IMR-90 (cell line): ENCODE measurements around the gene TBXAS1. TPM values are rescaled to one million over a fixed set of nuclear protein-coding genes. Genes with fewer than 3 reads are reported as not detected.

Source experiments
- ATAC-seq: fragments of 200-7000 bp; cut with Tn5 transposase; 2 replicates; pipeline ENCODE4 v1.9.1; 2020; ENCODE audit warnings: low read depth, mild to moderate bottlenecking, moderate library complexity
- BruUV-seq: library from RNA; stranded (reverse); fragments of 400-500 nt; replicated peaks from 2 replicates; lab custom pipeline; 2021; lab: Mats Ljungman, UMichigan
- CTCF ChIA-PET: fragments of 300-600 bp; formaldehyde crosslinking; extraction: SDS; loops from one replicate; lab custom pipeline; 2021; ENCODE audit warnings: antibody characterized with exemption; lab: Yijun Ruan, JAX
- POLR2A ChIA-PET: fragments of 300-600 bp; sonication (Branson Sonifier 250); formaldehyde crosslinking; loops from one replicate; lab custom pipeline; 2022; ENCODE audit warnings: antibody characterized with exemption; ENCODE audit not compliant: unreplicated experiment; lab: Charles Lee
- DNase-seq: peaks from one replicate; pipeline ENCODE4 v3.0.0; 2013
- H2AFZ ChIP-seq: replicated peaks from 2 replicates; pipeline ENCODE3; 2013; ENCODE audit warnings: low read length, mild to moderate bottlenecking; ENCODE audit not compliant: poor library complexity
- H2AK5ac ChIP-seq: 2 replicates; pipeline ENCODE4 v1.6.1; 2013; ENCODE audit warnings: low read depth, low read length, inconsistent platforms
- H2AK9ac ChIP-seq: replicated peaks from 2 replicates; pipeline ENCODE3; 2013; ENCODE audit warnings: mild to moderate bottlenecking, low read depth, low read length, moderate library complexity; ENCODE audit not compliant: poor library complexity
- H2BK120ac ChIP-seq: 2 replicates; pipeline ENCODE4 v1.6.1; 2013; ENCODE audit warnings: low read depth, low read length, inconsistent platforms
- H2BK15ac ChIP-seq: 3 replicates; pipeline ENCODE4 v1.6.1; 2013; ENCODE audit warnings: low read depth, low read length, inconsistent platforms
- H2BK20ac ChIP-seq: 2 replicates; pipeline ENCODE4 v1.6.1; 2013; ENCODE audit warnings: low read depth, mild to moderate bottlenecking, inconsistent platforms, low read length, moderate library complexity
- H2BK5ac ChIP-seq: 2 replicates; pipeline ENCODE4 v1.6.1; 2013; ENCODE audit warnings: mild to moderate bottlenecking, low read depth, low read length, inconsistent platforms; ENCODE audit not compliant: poor library complexity, severe bottlenecking
- H3K14ac ChIP-seq: replicated peaks from 2 replicates; pipeline ENCODE4 v1.6.1; 2013; ENCODE audit warnings: low read depth, low read length, inconsistent platforms
- H3K18ac ChIP-seq: 2 replicates; pipeline ENCODE4 v1.6.1; 2013; ENCODE audit warnings: low read depth, low read length, control low read depth
- H3K23ac ChIP-seq: 2 replicates; pipeline ENCODE4 v1.6.1; 2013; ENCODE audit warnings: low read depth, low read length, inconsistent platforms
- H3K27ac ChIP-seq: 2 replicates; pipeline ENCODE4 v1.5.1; 2013; ENCODE audit warnings: mild to moderate bottlenecking, control low read depth, low read length; ENCODE audit not compliant: insufficient read depth
- H3K27me3 ChIP-seq: 2 replicates; pipeline ENCODE4 v1.6.1; 2013; ENCODE audit warnings: low read length; ENCODE audit not compliant: control insufficient read depth, insufficient read depth
- H3K36me3 ChIP-seq: 2 replicates; pipeline ENCODE4 v1.6.1; 2013; ENCODE audit warnings: low read length, mixed read lengths; ENCODE audit not compliant: control insufficient read depth, insufficient read depth
- H3K4ac ChIP-seq: 2 replicates; pipeline ENCODE4 v1.6.1; 2013; ENCODE audit warnings: low read depth, low read length, inconsistent platforms
- H3K4me1 ChIP-seq: 2 replicates; pipeline ENCODE4 v1.6.1; 2013; ENCODE audit warnings: low read length, mixed read lengths; ENCODE audit not compliant: control insufficient read depth, insufficient read depth
- H3K4me2 ChIP-seq: 2 replicates; pipeline ENCODE4 v1.6.1; 2013; ENCODE audit warnings: low read depth, mild to moderate bottlenecking, control low read depth, low read length, moderate library complexity
- H3K4me3 ChIP-seq: 2 replicates; pipeline ENCODE4 v1.5.1; 2013; ENCODE audit warnings: low read depth, mild to moderate bottlenecking, control low read depth, low read length, moderate library complexity; ENCODE audit not compliant: insufficient read depth
- H3K56ac ChIP-seq: 2 replicates; pipeline ENCODE4 v1.6.1; 2013; ENCODE audit warnings: low read length, inconsistent platforms; ENCODE audit not compliant: insufficient read depth; ENCODE audit errors: extremely low read depth
- H3K79me1 ChIP-seq, 2 experiments: 2 replicates each; pipeline ENCODE4 v1.6.1; 2013; ENCODE audit warnings: low read length in 2 of 2, inconsistent platforms in 1 of 2, low read depth in 1 of 2
- H3K9ac ChIP-seq: 2 replicates; pipeline ENCODE4 v1.6.1; 2013; ENCODE audit warnings: low read depth, low read length, control low read depth
- H3K9me1 ChIP-seq: 2 replicates; pipeline ENCODE4 v1.6.1; 2013; ENCODE audit warnings: low read length, inconsistent platforms; ENCODE audit not compliant: insufficient read depth
- H3K9me3 ChIP-seq: 2 replicates; pipeline ENCODE4 v1.6.1; 2013; ENCODE audit warnings: low read length; ENCODE audit not compliant: control insufficient read depth, insufficient read depth
- H4K20me1 ChIP-seq: 2 replicates; pipeline ENCODE4 v1.6.1; 2013; ENCODE audit warnings: low read length, inconsistent platforms; ENCODE audit not compliant: insufficient read depth
- H4K5ac ChIP-seq: 2 replicates; pipeline ENCODE4 v1.6.1; 2013; ENCODE audit warnings: mild to moderate bottlenecking, low read depth, low read length, control low read depth
- H4K8ac ChIP-seq, 2 experiments: 2 replicates each; pipeline ENCODE4 v1.6.1; 2013; ENCODE audit warnings: low read depth in 2 of 2, low read length in 2 of 2, control low read depth in 1 of 2, inconsistent platforms in 1 of 2
- H4K91ac ChIP-seq: 2 replicates; pipeline ENCODE4 v1.6.1; 2013; ENCODE audit warnings: low read depth, low read length, inconsistent platforms; ENCODE audit not compliant: insufficient read depth
- BHLHE40 ChIP-seq: fragments of 150-350 bp; IDR thresholded peaks from 2 replicates; pipeline ENCODE4 v1.6.1; 2016; ENCODE audit warnings: mild to moderate bottlenecking, low read depth, low read length
- CHD1 ChIP-seq: IDR thresholded peaks from 2 replicates; pipeline ENCODE4 v1.6.1; 2012; ENCODE audit warnings: low read depth, low read length, improper control_type of control experiment
- CTCF ChIP-seq: conservative IDR thresholded peaks from 2 replicates; pipeline ENCODE4 v1.5.1; 2012; ENCODE audit warnings: mild to moderate bottlenecking, low read depth, low read length, improper control_type of control experiment
- MAFK ChIP-seq: IDR thresholded peaks from 2 replicates; pipeline ENCODE4 v1.6.1; 2012; ENCODE audit warnings: low read depth, low read length, improper control_type of control experiment
- MAZ ChIP-seq: IDR thresholded peaks from 2 replicates; pipeline ENCODE4 v1.6.1; 2012; ENCODE audit warnings: low read depth, mild to moderate bottlenecking, low read length, improper control_type of control experiment, moderate library complexity, borderline replicate concordance
- MXI1 ChIP-seq: IDR thresholded peaks from 2 replicates; pipeline ENCODE4 v1.6.1; 2012; ENCODE audit warnings: low read depth, mild to moderate bottlenecking, low read length, moderate library complexity, borderline replicate concordance
- NFE2L2 ChIP-seq: fragments of 150-350 bp; IDR thresholded peaks from 2 replicates; pipeline ENCODE4 v1.6.1; 2016; ENCODE audit warnings: low read depth, mild to moderate bottlenecking, low read length
- POLR2A ChIP-seq: IDR thresholded peaks from 2 replicates; pipeline ENCODE4 v1.6.1; 2012; ENCODE audit warnings: mild to moderate bottlenecking, low read depth, low read length
- RAD21 ChIP-seq: IDR thresholded peaks from 2 replicates; pipeline ENCODE4 v1.6.1; 2012; ENCODE audit warnings: low read length, improper control_type of control experiment
- SMC3 ChIP-seq: fragments of 150-350 bp; IDR thresholded peaks from 2 replicates; pipeline ENCODE4 v1.6.1; 2016; ENCODE audit warnings: low read depth, mild to moderate bottlenecking, antibody characterized with exemption, low read length, moderate library complexity
- USF2 ChIP-seq: fragments of 150-350 bp; IDR thresholded peaks from 2 replicates; pipeline ENCODE4 v1.6.1; 2017; ENCODE audit warnings: mild to moderate bottlenecking, antibody characterized with exemption, low read length, low read depth
- WGBS, 2 experiments: methylation state at CpG; one replicate each; pipeline versions ENCODE4 v1.1.5 to v1.1.7; 2013; ENCODE audit warnings: missing lambda C conversion rate in 2 of 2; ENCODE audit not compliant: insufficient read length in 1 of 2; ENCODE audit errors: extremely low coverage in 2 of 2; 5-methylcytosine and 5-hydroxymethylcytosine counted together
- dilution Hi-C: fragments of 300-500 bp; cut with HindIII; formaldehyde crosslinking; loops from one replicate; pipeline ENCODE4 v1.14.3; 2018; ENCODE audit warnings: low sequenced_read_pairs; ENCODE audit not compliant: unreplicated experiment
- in situ Hi-C: fragments of 300-500 bp; cut with MboI; formaldehyde crosslinking; loops from 3 replicates; pipeline ENCODE4 v1.14.3; 2019; ENCODE audit warnings: low sequenced_read_pairs, inconsistent platforms, mixed read lengths
- intact Hi-C: fragments of 100-400 bp; cut with micrococcal nuclease; formaldehyde crosslinking; loops from 2 replicates; pipeline ENCODE4 v1.10.0; 2022
- polyA plus RNA-seq, 3 experiments: library from polyadenylated mRNA; depleted of rRNA; stranded (reverse); fragments of >200 nt; gene quantifications; 2 replicates each; pipeline ENCODE4 v1.2.3, GENCODE V29; 2012; ENCODE audit warnings: low replicate concordance in 1 of 3
- total RNA-seq: library from RNA; depleted of rRNA; stranded (reverse); fragments of >200 nt; gene quantifications from 2 replicates; pipeline ENCODE4 v1.2.3, GENCODE V29; 2012

The TBXAS1 gene
- total and polyA plus RNA-seq, 2 of the 4 experiments (the other 2 are of a cell fraction) = 5.9 to 10.8 TPM

- Histone ChIP-seq H2AK9ac (no peak overlapping the region), H3K56ac (no peak overlapping the region), H2BK20ac (no peak overlapping the region), H4K5ac (no peak overlapping the region), H3K4me2 (no peak overlapping the region), H3K4me1 (peaks cover 8% of the 10 kb centered on the region), H2BK5ac (no peak overlapping the region), H4K91ac (no peak overlapping the region), H3K9me1 (no peaks in the 10 kb centered on the region), H3K23ac (no peak overlapping the region), H2BK15ac (no peak overlapping the region), H2AFZ (no peak overlapping the region), H4K20me1 (no peaks in the 10 kb centered on the region), H3K27ac (no peak overlapping the region), H3K79me1 (0 out of 4 replicates have a peak, but pooled peaks cover 0 to 7% of the 10 kb centered on the region in 2 experiments), H3K9ac (no peak overlapping the region), H3K27me3 (no peaks in the 10 kb centered on the region), H2BK120ac (no peak overlapping the region), H3K18ac (no peak overlapping the region), H3K14ac (no peak overlapping the region), H3K4me3 (no peak overlapping the region), H3K9me3 (peaks cover 2% of the 10 kb centered on the region; the same call in 1 of the 2 replicates), H3K36me3 (peaks cover 8% of the 10 kb centered on the region), H3K4ac (no peak overlapping the region), H4K8ac (no peak overlapping the region), H2AK5ac (no peak overlapping the region)
- in situ Hi-C loops = no loop called here
- ATAC-seq = no peak
- intact Hi-C loops = no loop called here
- dilution Hi-C loops = no loop called here
- ChIA-PET CTCF (no interaction called here), POLR2A (no interaction called here)
- no TSS peak for BruUV-seq
- TF ChIP-seq CHD1 (no peak), POLR2A (no peak), CTCF (no peak), MXI1 (no peak), BHLHE40 (no peak), NFE2L2 (no peak), MAFK (no peak), SMC3 (no peak), RAD21 (no peak), MAZ (no peak), USF2 (no peak)
- DNase-seq = no peak
- WGBS, 2 experiments = no CpG with 5 or more reads among the region's 2 CpGs
Observed at GRCh38 chr7:139799586-139799985, 29.5 kb upstream of the TBXAS1 start.
